ENCODE results near the gene GALNT2. TPM values are rescaled to one million over a fixed set of nuclear protein-coding genes. Genes with fewer than 3 reads are reported as not detected.

Gene GALNT2
- 47.1 TPM for polyA plus RNA-seq (2013, experiment 1 of 2)
- 54.1 TPM for polyA plus RNA-seq (2013, experiment 2 of 2)

- Histone ChIP-seq H3K9me3 (ENCODE audit: insufficient read depth, low read depth, low read length) (peaks cover 8% of the 10 kb centered on the region; the same call in 1 of the 2 replicates), H3K36me3 (ENCODE audit: insufficient read depth, low read length) (no peaks in the 10 kb centered on the region), H3K4me1 (ENCODE audit: insufficient read depth, low read length) (peaks cover 25% of the 10 kb centered on the region), H3K27ac (ENCODE audit: low read depth, low read length) (peak within 1 kb of the TSS; percentile 83; the same call in 1 of the 2 replicates), H3K4me3 (ENCODE audit: low read length) (peak within 1 kb of the TSS; percentile 86), H3K9ac (ENCODE audit: low read depth, low read length) (peak within 1 kb of the TSS; percentile 75), H3K27me3 (ENCODE audit: insufficient read depth, low read length) (peaks cover 17% of the 10 kb centered on the region)
- WGBS = under 1% methylated on average over 104 of the region's 104 CpGs
Measured at GRCh38 chr1:230066466-230067404, at the start of gene GALNT2. Gene GALNT2 (plus strand): TSS chr1:230067238. CDS start chr1:230067281, 43 bp downstream.

GRCh38 chr1:230020451-230020850 is 46.6 kb upstream of the GALNT2 start:
- Histone ChIP-seq H3K27me3 (ENCODE audit: insufficient read depth, low read length) (peaks cover 4% of the 10 kb centered on the region; the same call in 1 of the 2 replicates), H3K9me3 (ENCODE audit: insufficient read depth, low read depth, low read length) (no peaks in the 10 kb centered on the region), H3K36me3 (ENCODE audit: insufficient read depth, low read length) (no peaks in the 10 kb centered on the region), H3K27ac (ENCODE audit: low read depth, low read length) (no peak overlapping the region), H3K4me1 (ENCODE audit: insufficient read depth, low read length) (peaks cover 23% of the 10 kb centered on the region), H3K9ac (ENCODE audit: low read depth, low read length) (no peak overlapping the region), H3K4me3 (ENCODE audit: low read length) (no peak overlapping the region)
- WGBS = 98% methylated on average over 3 of the region's 3 CpGs

GRCh38 chr1:230022666-230023380 is 44.2 kb upstream of the GALNT2 start:
- no peaks in the 10 kb centered on the region for H3K36me3 ChIP-seq (ENCODE audit: insufficient read depth, low read length)
- WGBS = 87% methylated on average over 6 of the region's 6 CpGs

GRCh38 chr1:230025686-230026085 is 41.4 kb upstream of the GALNT2 start:
- H3K27ac ChIP-seq (ENCODE audit: low read depth, low read length) = no peak overlapping the region
- H3K36me3 ChIP-seq (ENCODE audit: insufficient read depth, low read length) = no peaks in the 10 kb centered on the region
- no peak overlapping the region for H3K4me3 ChIP-seq (ENCODE audit: low read length)
- no peak overlapping the region for H3K9ac ChIP-seq (ENCODE audit: low read depth, low read length)
- WGBS = 82% methylated on average over 2 of the region's 3 CpGs
- no peaks in the 10 kb centered on the region for H3K27me3 ChIP-seq (ENCODE audit: insufficient read depth, low read length)
- H3K9me3 ChIP-seq (ENCODE audit: insufficient read depth, low read depth, low read length) = peaks cover 6% of the 10 kb centered on the region; the same call in 1 of the 2 replicates
- H3K4me1 ChIP-seq (ENCODE audit: insufficient read depth, low read length) = peaks cover 13% of the 10 kb centered on the region

More at GRCh38 chr1:230022666-230023380, 44.2 kb upstream of the GALNT2 start:
- H3K4me1 ChIP-seq (ENCODE audit: insufficient read depth, low read length) = peaks cover 16% of the 10 kb centered on the region
- no peak overlapping the region for H3K9ac ChIP-seq (ENCODE audit: low read depth, low read length)
- H3K9me3 ChIP-seq (ENCODE audit: insufficient read depth, low read depth, low read length) = peaks cover 6% of the 10 kb centered on the region; the same call in 1 of the 2 replicates
- H3K4me3 ChIP-seq (ENCODE audit: low read length) = no peak overlapping the region
- peaks cover 4% of the 10 kb centered on the region; the same call in 1 of the 2 replicates for H3K27me3 ChIP-seq (ENCODE audit: insufficient read depth, low read length)
- no peak overlapping the region for H3K27ac ChIP-seq (ENCODE audit: low read depth, low read length)

- no peaks in the 10 kb centered on the region for H3K27me3 ChIP-seq (ENCODE audit: insufficient read depth, low read length)
- H3K9me3 ChIP-seq (ENCODE audit: insufficient read depth, low read depth, low read length) = peaks cover 6% of the 10 kb centered on the region; the same call in 1 of the 2 replicates
- H3K36me3 ChIP-seq (ENCODE audit: insufficient read depth, low read length) = no peaks in the 10 kb centered on the region
- no peak overlapping the region for H3K9ac ChIP-seq (ENCODE audit: low read depth, low read length)
- 94% methylated on average over 1 of the region's 1 CpG for WGBS
- H3K4me1 ChIP-seq (ENCODE audit: insufficient read depth, low read length) = peaks cover 13% of the 10 kb centered on the region
- no peak overlapping the region for H3K27ac ChIP-seq (ENCODE audit: low read depth, low read length)
- no peak overlapping the region for H3K4me3 ChIP-seq (ENCODE audit: low read length)
Measured at GRCh38 chr1:230026139-230026538, 40.9 kb upstream of the GALNT2 start.

- WGBS = 96% methylated on average over 5 of the region's 5 CpGs
- Histone ChIP-seq H3K9ac (ENCODE audit: low read depth, low read length) (no peak overlapping the region), H3K27ac (ENCODE audit: low read depth, low read length) (no peak overlapping the region), H3K9me3 (ENCODE audit: insufficient read depth, low read depth, low read length) (peaks cover 6% of the 10 kb centered on the region; the same call in 1 of the 2 replicates), H3K27me3 (ENCODE audit: insufficient read depth, low read length) (no peaks in the 10 kb centered on the region), H3K4me3 (ENCODE audit: low read length) (no peak overlapping the region), H3K4me1 (ENCODE audit: insufficient read depth, low read length) (peaks cover 13% of the 10 kb centered on the region), H3K36me3 (ENCODE audit: insufficient read depth, low read length) (no peaks in the 10 kb centered on the region)
Measured at GRCh38 chr1:230026572-230026971, 40.5 kb upstream of the GALNT2 start.

- Histone ChIP-seq H3K9me3 (ENCODE audit: insufficient read depth, low read depth, low read length) (peaks cover 6% of the 10 kb centered on the region; the same call in 1 of the 2 replicates), H3K4me1 (ENCODE audit: insufficient read depth, low read length) (peaks cover 10% of the 10 kb centered on the region), H3K36me3 (ENCODE audit: insufficient read depth, low read length) (no peaks in the 10 kb centered on the region), H3K27me3 (ENCODE audit: insufficient read depth, low read length) (no peaks in the 10 kb centered on the region), H3K27ac (ENCODE audit: low read depth, low read length) (no peak overlapping the region), H3K9ac (ENCODE audit: low read depth, low read length) (no peak overlapping the region), H3K4me3 (ENCODE audit: low read length) (no peak overlapping the region)
- WGBS = 94% methylated on average over 11 of the region's 11 CpGs
Measured at GRCh38 chr1:230028602-230029223, 38.3 kb upstream of the GALNT2 start.

- Histone ChIP-seq H3K9me3 (ENCODE audit: insufficient read depth, low read depth, low read length) (peaks cover 6% of the 10 kb centered on the region; the same call in 1 of the 2 replicates), H3K9ac (ENCODE audit: low read depth, low read length) (no peak overlapping the region), H3K27me3 (ENCODE audit: insufficient read depth, low read length) (no peaks in the 10 kb centered on the region), H3K36me3 (ENCODE audit: insufficient read depth, low read length) (no peaks in the 10 kb centered on the region), H3K27ac (ENCODE audit: low read depth, low read length) (no peak overlapping the region), H3K4me3 (ENCODE audit: low read length) (no peak overlapping the region), H3K4me1 (ENCODE audit: insufficient read depth, low read length) (peaks cover 10% of the 10 kb centered on the region)
- WGBS = 69% methylated on average over 14 of the region's 14 CpGs
Measured at GRCh38 chr1:230029244-230029941, 37.6 kb upstream of the GALNT2 start.

- Histone ChIP-seq H3K4me3 (ENCODE audit: low read length) (no peak overlapping the region), H3K9me3 (ENCODE audit: insufficient read depth, low read depth, low read length) (peaks cover 6% of the 10 kb centered on the region; the same call in 1 of the 2 replicates), H3K36me3 (ENCODE audit: insufficient read depth, low read length) (no peaks in the 10 kb centered on the region), H3K27ac (ENCODE audit: low read depth, low read length) (no peak overlapping the region), H3K9ac (ENCODE audit: low read depth, low read length) (no peak overlapping the region), H3K4me1 (ENCODE audit: insufficient read depth, low read length) (peaks cover 10% of the 10 kb centered on the region), H3K27me3 (ENCODE audit: insufficient read depth, low read length) (no peaks in the 10 kb centered on the region)
- WGBS = 83% methylated on average over 2 of the region's 2 CpGs
Measured at GRCh38 chr1:230030122-230030821, 36.8 kb upstream of the GALNT2 start.

GRCh38 chr1:230031131-230031530 is 35.9 kb upstream of the GALNT2 start:
- Histone ChIP-seq H3K4me3 (ENCODE audit: low read length) (no peak overlapping the region), H3K36me3 (ENCODE audit: insufficient read depth, low read length) (no peaks in the 10 kb centered on the region), H3K27me3 (ENCODE audit: insufficient read depth, low read length) (no peaks in the 10 kb centered on the region), H3K9me3 (ENCODE audit: insufficient read depth, low read depth, low read length) (peaks cover under 1% of the 10 kb centered on the region; the same call in 1 of the 2 replicates), H3K27ac (ENCODE audit: low read depth, low read length) (no peak overlapping the region), H3K4me1 (ENCODE audit: insufficient read depth, low read length) (peaks cover 10% of the 10 kb centered on the region), H3K9ac (ENCODE audit: low read depth, low read length) (no peak overlapping the region)
- WGBS = 94% methylated on average over 3 of the region's 3 CpGs
